HG02678 (cell line): ENCODE measurements around the gene TMPRSS6.

Source experiments
- ATAC-seq: cut with Tn5 transposase; IDR thresholded peaks from one replicate; pipeline ENCODE4 v1.9.1; 2021; ENCODE audit warnings: mild to moderate bottlenecking, moderate library complexity; ENCODE audit not compliant: unreplicated experiment

Gene TMPRSS6

GRCh38 chr22:37069719-37070118, 39.8 kb downstream of the TMPRSS6 start:
- no peak for ATAC-seq

GRCh38 chr22:37069319-37069718, 40.2 kb downstream of the TMPRSS6 start:
- no peak for ATAC-seq

GRCh38 chr22:37068859-37069258, 40.7 kb downstream of the TMPRSS6 start:
- ATAC-seq = no peak

DNA sequence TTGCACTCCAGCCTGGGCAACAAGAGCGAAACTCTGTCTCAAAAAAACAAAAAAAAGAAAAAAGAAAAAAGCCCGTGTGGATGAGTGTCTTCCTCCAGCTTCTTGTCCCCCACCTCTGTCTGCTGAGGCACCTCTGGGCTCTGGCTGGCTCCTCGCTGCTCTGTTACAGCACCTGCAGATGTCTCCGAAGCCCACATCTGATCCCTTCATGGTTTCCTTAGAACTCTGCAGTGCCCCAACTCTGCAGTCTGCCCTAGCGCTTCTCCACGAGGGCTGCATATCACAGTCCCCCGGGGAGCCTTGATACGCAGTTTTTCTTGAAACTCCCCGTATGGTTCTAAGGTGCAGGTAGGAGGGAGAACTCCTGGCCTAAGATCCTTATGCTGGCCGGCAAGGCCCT, 42.1 kb downstream of the TMPRSS6 start:
- ATAC-seq = no peak

- no peak for ATAC-seq
Observed at GRCh38 chr22:37065961-37066360, 43.6 kb downstream of the TMPRSS6 start.

- no peak for ATAC-seq
Observed at GRCh38 chr22:37065180-37065579, 44.3 kb downstream of the TMPRSS6 start.

- no peak for ATAC-seq
Observed at GRCh38 chr22:37064553-37064952, 45.0 kb downstream of the TMPRSS6 start.

- ATAC-seq = no peak
Observed at GRCh38 chr22:37063431-37064420, 45.8 kb downstream of the TMPRSS6 start.

- ATAC-seq = no peak
Observed at GRCh38 chr22:37062702-37063381, 46.7 kb downstream of the TMPRSS6 start.

DNA sequence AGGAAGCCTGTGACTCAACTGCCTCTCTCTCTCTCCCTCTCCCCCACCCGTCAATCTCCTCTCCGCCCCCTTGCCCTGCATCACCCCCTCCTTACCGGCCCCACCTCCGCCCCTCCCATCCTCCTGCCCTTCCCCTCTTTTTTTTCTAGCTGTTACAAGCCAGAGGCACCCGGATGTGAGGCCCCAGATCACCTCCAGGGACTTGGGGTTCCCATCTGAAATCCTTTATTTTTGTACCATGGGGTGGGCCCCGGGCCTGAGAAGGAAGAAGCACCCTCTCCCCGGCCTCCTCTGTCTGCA, 47.2 kb downstream of the TMPRSS6 start:
- ATAC-seq = no peak

- no peak for ATAC-seq
Observed at GRCh38 chr22:37061611-37062375, 47.7 kb downstream of the TMPRSS6 start.

- no peak for ATAC-seq
Observed at GRCh38 chr22:37060801-37061610, 48.5 kb downstream of the TMPRSS6 start.

GRCh38 chr22:37059876-37060449, 49.5 kb downstream of the TMPRSS6 start:
- no peak for ATAC-seq

GRCh38 chr22:37058917-37059701, 50.4 kb downstream of the TMPRSS6 start:
- no peak for ATAC-seq

GRCh38 chr22:37057796-37058510, 51.6 kb downstream of the TMPRSS6 start:
- no peak for ATAC-seq

GRCh38 chr22:37057226-37057625, 52.3 kb downstream of the TMPRSS6 start:
- no peak for ATAC-seq

DNA sequence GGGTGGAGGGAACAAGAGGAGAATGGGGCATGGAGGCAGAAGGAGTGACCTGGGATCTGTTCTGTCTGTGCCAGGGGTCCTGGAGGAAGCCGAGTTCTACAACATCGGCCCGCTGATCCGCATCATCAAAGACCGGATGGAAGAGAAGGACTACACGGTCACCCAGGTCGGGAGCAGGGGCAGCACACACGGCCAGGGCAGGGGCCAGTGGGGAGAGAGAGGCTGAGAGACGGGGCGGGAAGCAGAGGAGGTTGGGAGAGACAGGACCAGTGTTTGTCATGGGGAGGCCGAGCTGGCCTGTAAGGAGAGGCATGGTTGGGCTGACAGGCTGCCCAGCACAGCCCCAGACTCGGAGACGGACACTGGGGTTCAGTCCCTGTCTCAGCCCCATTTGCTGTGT, 53.3 kb downstream of the TMPRSS6 start:
- no peak for ATAC-seq

DNA sequence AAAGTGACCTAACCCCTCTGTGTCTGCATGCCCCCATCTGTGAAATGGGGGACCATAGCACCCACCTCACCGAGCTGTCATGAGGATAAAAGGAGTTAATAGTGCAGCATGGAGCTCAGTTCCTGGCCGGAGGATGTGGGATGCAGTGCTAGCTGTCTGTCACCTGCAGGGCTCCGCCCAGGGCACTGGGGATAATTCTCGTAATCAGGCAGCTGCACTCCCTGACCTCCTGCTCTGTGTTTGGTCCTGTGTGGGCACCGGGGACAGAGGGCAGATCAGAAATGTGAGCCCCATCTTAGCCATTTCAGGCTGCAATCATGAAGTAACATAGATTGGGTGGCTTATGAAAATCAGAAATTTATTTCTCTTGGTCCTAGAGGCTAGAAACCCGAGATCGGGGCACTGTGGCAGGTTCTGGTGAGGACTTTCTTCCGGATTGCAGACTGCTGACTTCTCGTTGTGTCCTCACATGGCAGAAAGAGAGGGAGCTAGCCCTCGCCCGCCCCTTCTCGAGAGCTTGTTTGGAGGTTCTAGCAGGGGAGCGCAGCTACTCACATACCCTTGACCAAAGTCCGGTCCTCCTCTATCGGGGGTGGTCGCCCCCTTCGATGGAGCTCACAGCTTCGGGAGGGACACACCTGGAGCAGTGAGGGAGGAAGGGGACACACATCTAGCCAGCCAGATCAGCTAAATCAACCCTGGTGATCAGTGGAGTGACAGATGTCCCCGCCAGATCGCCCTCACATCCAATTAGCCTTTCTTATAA, 54.7 kb downstream of the TMPRSS6 start:
- ATAC-seq = no peak
